Measurements from ENCODE around the gene MUC4.
"Not testable (repeated sequence)": the region's sequence is repeated elsewhere in the genome, so short reads cannot be mapped to it uniquely, and the experiment has no call there.

Gene MUC4

DNA sequence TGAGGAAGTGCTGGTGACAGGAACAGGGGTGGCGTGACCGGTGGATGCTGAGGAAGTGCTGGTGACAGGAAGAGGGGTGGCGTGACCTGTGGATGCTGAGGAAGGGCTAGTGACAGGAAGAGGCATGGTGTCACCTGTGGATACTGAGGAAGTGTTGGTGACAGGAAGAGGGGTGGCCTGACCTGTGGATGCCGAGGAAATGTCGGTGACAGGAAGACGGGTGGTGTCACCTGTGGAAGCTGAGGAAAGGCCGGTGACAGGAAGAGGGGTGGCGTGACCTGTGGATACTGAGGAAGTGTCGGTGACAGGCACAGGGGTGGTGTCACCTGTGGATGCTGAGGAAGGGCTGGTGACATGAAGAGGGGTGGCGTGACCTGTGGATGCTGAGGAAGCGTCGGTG, 30.5 kb downstream of the MUC4 start:
- not testable (repeated sequence) for DNase-seq (ENCODE audit: low read depth)

DNA sequence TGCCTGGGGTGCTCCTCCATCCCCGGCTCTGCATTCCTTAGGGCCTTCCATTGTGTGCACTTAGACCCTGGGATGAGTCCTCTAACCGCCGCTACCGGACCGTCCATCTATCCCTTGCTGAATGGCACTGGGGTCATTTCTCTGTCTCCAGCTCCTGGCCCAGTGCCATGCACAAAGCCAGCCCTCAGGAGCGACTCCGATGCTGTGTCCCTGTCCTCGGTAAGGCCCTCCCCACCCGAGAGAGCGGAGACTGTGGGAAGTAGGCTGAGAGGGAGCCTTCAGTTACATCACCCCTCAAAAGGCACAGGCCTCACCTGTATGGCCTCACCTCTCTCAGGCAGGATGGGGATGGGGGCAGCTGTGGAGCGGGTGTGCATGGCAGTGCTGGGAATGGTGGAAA, 33.8 kb downstream of the MUC4 start:
- DNase-seq (ENCODE audit: low read depth) = no peak

DNA sequence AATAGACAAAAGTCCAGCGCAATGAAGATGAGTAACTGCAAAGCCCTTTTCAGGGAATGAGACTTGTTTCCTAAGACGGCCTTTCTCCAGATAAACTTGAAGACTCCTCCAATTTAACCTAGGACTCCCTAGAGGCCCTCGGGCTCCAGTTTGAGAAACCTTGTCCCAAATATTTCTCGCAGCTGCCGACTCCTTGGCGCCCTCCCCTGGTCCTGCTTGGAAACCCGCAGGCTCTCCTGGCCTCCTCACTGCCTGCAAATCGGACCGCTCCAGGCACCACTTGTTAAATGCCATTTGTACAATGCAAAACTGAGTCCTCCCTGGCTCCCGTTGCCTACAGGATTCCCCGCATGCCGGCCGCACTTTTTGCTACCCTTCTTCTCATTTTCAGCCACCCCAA, 36.8 kb downstream of the MUC4 start:
- DNase-seq (ENCODE audit: low read depth) = peak; percentile 20

DNA sequence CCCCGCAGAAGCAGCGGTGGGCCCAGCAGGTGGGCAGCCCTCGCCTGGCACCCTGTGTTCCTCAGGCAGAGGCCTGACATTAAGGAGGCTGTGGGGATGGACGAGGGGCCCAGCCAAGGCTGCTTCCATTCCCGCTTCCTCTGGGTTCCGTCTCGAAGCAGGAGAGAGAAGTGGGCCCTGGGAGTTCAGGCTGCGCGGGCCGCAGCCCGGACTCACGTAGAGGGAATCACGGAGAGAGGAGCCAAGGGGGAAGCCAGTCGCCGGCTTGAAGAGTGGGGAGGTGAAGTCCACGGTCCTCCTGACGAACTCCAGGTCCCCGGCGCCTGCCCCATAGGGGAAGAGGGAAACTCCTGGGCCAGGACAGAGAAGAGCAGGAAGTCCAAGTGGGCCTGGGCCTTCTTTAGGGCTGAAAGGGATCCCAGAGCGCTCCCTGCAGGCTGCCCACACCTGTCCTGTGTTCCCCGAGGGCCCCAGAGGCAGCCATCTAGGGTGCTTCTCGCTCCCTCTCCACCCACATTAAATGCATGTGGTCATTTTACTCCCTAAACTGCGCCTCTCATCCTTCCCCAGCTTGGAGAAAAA, 37.7 kb downstream of the MUC4 start:
- DNase-seq (ENCODE audit: low read depth) = no peak

DNA sequence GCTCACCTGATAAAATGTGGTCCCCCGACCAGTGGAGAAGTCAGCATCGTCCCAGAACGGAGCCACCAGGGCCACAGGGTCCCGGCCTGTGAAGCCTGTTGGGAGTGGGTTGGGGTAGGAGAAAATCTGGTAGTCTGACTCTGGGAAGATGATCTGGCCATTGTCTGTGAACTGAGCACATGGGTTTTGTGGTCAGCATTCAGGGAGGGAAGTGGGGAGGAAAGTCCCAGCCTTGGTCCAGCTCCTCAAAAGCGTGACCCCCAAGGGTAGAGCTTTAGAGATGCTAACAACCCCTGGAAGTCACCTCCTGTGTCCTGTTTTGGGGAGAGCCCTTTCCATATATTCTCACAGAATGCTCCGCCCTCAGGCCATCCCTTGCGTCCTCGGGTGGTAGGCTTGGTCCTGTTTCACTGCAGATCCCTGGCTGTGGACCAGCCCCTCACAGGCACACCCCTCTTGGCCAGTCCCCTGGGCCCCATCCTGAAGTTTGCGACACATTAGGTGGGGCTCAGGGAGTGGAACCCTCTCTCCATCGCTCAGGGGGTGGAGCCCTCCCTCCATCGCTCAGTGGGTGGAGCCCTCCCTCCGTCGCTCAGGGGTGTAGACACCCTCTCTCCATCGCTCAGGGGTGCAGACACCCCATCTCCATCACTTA, 40.0 kb downstream of the MUC4 start:
- no peak for DNase-seq (ENCODE audit: low read depth)

DNA sequence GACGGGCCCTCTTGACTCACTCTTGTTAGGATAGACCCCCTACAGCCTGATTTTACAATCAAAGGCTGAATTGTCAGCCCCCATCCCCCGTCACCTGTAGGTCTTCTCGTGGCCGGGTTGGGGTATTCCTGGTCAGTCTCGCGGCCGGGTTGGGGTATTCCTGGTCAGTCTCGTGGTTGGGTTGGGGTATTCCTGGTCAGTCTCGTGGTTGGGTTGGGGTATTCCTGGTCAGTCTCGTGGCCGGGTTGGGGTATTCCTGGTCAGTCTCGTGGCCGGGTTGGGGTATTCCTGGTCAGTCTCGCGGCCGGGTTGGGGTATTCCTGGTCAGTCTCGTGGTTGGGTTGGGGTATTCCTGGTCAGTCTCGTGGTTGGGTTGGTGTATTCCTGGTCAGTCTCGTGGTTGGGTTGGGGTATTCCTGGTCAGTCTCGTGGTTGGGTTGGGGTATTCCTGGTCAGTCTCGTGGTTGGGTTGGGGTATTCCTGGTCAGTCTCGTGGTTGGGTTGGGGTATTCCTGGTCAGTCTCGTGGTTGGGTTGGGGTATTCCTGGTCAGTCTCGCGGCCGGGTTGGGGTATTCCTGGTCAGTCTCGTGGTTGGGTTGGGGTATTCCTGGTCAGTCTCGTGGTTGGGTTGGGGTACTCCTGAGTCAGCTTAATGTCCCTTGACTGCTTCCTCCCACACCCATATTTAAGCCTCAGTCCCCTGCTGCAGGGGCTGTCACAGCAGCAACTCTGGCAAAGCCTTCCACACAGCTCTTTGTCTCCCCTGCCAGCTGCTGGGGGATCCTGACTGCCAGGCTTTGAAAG, 40.7 kb downstream of the MUC4 start:
- DNase-seq (ENCODE audit: low read depth) = not testable (repeated sequence)

DNA sequence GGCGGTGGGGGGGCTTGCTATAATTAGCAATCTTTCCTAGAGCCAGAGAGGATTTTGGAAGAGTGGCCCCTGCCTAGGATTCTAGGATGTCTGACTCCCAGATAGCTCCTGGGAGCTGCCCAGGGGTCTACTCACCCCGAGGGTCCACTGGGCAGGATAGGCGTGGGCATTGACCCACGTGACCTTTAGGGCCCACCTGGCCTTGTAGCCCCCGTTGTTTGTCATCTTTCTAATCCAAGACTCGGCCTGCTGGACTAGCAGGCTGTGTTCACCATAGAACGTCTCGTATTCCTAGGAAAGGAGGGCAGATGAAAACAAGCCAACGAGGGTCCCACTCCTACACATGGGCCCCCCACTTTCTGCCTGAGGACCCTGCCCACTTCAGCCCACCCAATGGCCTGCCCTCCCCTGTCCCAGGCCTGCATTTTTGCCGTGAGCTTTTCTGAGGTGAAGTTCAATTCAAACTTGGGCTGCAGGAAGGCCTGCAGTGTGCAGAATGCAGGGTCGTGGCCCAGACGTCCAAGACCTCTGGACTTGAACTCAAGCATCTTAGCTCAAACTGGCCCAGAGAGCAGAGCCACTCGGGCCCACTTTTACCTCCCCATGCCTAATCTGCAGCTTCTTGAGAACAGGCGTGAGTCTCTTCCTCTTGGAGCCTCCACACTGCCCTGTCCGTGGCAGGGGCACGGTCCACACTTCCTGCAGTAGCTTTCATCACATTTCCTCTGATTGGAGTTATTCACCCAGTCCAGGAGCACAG, 41.5 kb downstream of the MUC4 start:
- DNase-seq (ENCODE audit: low read depth) = no peak

DNA sequence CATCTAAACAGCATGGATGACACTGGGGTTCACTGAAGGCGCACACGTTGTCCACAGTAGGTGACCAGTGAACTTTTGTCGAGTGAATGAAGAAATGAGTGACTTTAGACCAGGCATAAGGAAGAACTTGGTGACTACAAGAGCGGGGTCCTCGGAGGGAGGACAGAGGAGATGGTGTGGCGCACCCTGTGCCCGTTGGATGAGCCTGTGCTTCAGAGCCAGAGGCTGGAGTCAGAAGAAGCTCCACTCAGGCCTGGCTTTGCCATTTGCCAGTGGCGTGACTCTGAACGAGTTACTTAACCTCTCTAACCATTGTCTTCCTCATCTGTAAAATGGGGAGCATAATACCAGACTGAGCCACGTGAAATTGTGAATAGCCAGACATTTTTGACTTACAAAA, 42.2 kb downstream of the MUC4 start:
- DNase-seq (ENCODE audit: low read depth) = no peak

DNA sequence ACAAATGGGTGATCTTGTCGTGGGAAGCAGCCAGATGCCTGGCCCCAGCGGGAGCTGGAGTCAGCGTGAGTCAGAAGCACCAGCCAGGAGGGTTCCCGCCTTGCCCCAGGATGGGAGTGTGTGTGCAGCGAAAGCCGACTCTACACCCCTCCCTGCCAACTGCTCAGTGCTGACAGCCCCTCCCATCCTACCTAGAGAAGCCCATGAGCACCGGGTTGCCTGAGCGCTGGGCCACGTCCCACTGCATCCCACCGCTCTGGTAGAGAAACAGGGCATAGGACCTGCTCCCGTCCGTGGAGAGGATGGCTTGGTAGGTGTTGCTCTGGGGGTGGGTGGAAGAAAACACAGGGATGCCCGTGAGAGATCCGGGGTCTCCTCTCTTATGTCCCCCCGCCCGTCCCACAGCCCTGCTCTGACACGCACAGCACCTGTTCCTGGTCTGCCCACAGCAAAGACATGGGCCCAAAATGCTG, 42.9 kb downstream of the MUC4 start:
- peak; percentile 7 for DNase-seq (ENCODE audit: low read depth)

DNA sequence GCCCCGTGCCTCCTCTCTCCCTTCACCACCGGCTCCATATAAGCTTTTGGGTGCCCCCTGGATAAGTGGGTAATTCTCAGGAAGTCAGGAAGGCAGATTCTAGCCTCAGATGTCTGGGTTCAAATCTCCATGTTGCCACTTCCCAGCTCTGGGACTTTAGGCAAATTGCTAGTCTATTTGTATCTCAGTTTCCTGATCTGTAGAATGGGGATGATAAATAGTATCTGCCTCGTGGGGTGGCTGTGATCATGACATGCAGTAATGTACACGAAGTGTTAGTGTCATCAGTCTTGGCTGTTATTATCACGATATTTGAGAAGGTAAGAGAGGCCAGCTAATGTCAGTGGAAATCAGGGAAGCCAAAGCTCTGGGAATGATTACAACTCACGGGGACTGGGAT, 43.3 kb downstream of the MUC4 start:
- DNase-seq (ENCODE audit: low read depth) = no peak

DNA sequence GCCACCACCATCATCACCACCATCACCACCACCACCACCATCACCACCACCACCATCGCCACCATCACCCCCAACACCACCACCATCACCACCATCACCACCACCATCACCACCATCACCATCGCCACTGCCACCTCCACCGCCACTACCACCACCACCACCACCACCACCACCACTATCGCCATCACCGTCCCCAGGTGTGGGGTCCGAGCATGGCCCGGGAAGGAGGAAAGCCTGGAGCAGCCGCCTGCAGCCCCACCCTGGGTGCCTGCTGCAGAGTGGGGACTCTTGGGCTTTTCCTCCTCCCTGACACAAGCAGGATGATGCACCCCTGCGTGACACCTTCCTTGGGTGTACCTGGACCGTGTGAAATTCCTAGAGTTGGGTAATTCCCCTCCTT, 43.9 kb downstream of the MUC4 start:
- no peak for DNase-seq (ENCODE audit: low read depth)

DNA sequence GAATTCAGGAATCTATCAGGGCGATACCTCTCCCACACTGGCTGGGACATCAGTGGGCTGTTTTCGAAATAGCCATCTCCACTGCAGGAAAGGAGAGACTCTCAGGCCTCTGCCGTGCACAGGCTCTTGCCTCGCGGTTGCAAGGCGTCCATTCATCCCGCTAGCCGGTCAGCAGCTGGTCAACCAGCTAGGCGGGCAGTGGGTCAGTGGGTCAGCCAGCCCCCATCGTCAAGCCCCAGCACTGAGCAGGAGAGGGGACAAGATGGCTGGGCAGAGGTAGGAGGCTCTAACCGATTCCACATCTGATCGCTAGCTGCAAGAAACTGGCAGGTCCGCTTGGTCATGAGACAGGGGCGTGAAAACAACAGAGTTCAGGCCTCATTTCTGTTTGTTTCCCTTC, 45.1 kb downstream of the MUC4 start:
- no peak for DNase-seq (ENCODE audit: low read depth)

DNA sequence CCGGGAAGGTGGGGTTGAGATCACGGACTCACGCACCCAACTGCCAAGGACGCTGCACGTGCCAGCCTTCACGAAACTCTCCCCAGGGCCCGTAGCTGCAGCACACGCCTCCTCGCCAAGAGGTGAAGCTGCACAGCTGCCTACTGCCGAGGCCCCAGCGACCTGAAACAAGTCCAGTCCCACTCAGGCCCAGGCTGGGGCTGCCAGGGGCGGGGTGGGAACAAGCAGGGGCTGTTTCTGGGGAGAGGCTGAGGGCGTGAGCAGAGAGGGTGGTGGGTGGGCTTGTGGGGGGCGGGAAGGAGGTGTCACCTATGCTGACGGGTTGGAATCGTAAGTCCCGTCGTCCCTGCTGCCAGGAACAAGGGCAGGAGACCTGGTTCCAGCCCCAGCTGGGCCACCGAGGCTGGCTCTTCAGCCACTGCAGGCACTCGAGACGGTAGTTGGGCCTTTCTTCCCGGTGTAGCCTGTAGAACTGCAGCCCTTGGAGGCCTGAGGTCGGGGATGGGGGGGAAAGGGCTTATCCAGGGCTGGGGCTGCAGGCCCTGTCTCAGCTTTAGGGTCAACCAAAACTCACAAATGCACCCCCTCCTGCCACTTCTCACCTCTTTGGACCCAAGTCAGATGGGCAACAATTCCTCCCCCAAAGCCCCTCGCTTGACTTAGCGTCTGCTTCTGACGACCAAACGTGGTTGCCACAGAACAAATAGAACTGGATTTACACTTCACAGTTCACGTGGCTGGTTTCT, 46.6 kb downstream of the MUC4 start:
- DNase-seq (ENCODE audit: low read depth) = no peak

DNA sequence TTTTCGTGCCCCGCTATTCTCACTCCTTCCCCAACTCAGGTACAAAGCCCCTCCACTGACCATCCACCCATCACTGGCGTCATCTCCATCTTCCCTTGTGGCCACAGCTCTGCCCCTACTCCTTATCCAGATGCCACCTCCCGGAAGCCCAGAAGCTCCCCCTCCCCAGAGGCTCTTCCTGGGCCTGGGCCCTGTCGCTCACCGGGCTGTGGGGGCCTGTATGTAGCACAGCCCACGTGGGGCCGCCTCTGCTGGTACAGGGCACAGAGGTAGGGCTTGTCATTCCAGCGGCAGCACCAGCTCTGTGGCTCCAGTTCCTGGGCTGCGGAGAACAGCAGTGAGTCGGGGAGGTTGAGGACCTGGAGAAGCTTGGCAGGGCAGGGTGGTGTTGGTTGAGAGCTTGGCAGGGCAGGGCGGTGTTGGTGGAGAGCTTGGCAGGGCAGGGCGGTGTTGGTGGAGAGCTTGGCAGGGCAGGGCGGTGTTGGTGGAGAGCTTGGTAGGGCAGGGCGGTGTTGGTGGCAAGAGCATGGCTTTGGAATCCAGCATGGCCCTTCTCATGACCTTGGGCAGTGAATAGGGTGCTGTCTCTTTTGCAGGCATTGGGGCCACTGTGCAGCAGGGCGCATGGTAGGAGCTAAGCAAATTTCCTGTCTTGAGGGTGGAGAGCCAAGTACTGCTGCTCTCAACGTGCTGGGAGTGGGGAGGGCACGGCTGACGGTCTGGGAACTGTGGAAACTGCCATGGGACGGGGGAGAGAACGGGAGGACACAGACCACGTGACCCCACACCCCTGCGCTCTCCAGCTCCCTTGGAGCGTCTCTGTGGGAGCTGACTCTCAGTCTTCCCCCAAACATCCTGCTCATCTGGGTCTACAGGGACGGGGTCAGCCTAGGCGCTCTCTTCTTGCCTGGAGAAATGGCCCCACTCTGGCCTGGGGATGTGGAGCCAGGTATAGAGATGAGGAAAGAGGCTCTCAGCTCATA, 47.6 kb downstream of the MUC4 start:
- no peak for DNase-seq (ENCODE audit: low read depth)

DNA sequence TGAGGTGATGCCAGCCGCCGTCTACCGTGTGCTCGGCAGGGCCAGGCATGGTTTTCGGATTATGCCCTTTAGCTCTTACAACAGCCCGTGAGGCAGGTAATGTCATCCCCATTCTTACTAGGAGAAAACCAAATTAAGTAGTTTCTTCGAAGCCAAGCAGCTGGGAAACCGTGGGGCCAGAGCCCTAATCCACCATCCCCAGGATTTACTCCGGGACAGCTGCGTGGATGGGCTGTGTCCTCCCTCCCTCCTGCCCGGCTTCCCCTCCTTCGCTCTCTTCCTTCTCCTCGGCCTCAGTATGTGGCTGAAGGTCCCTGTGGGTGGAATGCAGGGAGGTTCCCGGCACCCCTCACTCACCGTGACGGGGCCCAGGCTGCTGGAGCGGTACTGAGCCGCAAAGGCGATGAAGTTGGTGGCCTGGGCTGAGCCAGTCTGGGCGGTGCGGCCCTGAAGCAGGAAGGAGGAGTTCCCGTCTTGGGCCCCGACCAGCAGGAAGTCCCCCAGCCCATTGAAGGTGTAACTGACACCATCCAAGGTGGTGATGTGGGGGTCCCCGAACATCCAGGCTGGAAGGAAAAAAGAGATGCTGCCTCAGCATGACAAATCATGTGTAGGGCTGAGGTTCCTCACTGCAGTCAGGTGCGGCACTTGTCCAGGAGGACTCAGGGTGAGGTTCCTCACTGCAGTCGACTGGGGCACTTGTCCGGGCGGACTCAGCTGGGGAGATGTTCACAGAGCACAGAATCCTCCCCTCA, 48.5 kb downstream of the MUC4 start:
- no peak for DNase-seq (ENCODE audit: low read depth)

DNA sequence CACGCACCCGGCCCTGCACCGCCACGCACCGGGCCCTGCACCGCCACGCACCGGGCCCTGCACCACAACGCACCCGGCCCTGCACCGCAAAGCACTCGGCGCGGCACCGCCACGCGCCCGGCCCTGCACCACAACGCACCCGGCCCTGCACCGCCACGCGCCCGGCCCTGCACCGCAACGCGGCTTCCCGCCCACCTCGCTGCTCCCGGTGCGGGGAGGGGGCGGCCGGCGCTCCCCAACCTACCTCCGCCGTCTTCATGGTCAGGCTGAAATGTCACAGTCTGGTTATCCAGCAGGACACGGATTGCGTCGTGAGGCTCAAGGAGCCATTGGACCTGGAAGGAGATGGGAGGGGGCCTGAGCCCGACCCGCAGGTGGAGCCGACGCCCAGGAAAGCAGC, 49.1 kb downstream of the MUC4 start:
- DNase-seq (ENCODE audit: low read depth) = no peak

DNA sequence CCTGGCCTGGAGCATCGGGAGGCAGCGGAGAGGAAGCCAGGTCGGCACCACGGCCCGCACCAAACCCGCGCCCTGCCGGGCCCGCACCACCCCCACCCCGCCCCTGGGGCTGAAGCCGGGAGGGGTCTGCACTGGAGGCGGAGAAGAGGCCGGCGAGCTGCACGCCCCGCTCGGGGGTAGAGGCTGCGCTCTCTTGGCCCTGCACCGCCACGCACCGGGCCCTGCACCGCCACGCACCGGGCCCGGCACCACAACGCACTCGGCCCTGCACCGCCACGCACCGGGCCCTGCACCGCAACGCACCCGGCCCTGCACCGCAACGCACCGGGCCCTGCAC, 49.5 kb downstream of the MUC4 start:
- no peak for DNase-seq (ENCODE audit: low read depth)

DNA sequence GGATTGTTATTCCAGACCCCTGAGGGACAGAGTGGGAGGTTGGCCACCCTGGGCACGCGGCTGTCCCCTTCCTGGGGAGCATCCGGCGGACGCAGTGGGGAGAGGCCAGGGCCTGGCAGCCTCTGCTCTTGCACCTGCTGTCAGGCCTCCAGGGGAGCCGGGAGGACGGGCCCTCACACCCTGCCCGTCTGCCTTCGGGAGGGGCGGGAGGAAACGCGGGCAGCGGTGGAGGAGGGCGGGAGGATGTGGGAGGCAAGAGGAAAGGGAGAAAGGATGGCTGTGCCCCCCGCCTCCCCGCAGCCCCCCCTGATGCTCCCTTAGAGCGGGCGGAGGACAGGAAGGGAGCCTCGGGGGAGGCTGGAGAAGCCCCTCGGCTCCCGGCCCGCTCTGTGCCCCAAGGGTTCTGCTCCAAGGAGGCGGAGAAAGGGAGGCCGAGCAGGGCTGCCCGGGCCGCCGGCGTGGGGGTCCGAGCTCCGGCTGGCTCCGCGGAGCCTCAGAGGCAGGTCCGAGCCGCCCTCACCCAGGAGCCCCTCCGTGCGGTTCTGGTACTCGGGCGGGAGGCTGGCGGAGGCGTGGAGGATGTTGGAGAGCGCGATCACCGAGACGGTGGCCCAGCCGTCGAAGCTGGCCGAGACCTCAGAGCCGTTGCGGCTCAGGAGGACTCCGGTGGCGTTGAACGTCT, 50.0 kb downstream of the MUC4 start:
- no peak for DNase-seq (ENCODE audit: low read depth)

DNA sequence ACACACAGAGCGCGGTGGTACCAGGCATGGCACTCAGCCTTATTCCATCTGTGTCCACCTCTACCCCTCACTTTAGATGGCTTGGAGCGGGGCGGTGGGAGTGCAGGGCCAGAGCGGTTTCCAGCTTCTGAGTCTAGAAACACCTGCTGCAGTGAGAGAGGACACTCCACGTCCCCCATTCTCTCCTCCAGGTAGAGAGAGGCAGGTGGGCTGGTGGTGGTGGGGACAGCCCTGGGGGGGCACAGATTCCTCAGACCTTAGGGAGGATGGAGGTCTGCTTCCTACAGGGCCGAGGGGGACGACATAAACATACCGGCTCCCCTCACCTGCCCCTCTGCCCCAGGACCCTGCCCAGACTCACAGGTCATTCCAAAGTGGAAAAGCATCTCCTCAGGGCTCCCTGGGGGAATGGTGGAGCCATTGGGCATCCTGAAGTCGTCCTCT, 50.6 kb downstream of the MUC4 start:
- no peak for DNase-seq (ENCODE audit: low read depth)
